Cardiac septum (tissue), 1 donor: ENCODE measurements around the gene QRICH1. TPM values are rescaled to one million over a fixed set of nuclear protein-coding genes. Genes with fewer than 3 reads are reported as not detected.
A peak's percentile ranks its signal among the peaks of the same experiment; 100 is the strongest.

Experiments
- DNase-seq: peaks from one replicate; pipeline ENCODE4 v3.0.0-alpha.2; 2020; ENCODE audit warnings: low spot score
- intact Hi-C: fragments of 100-400 bp; cut with DNase I; formaldehyde crosslinking; loops from one replicate; pipeline ENCODE4 v1.14.0; 2022
- total RNA-seq: library from RNA; stranded (reverse); fragmentation: NEBNext Ultra II Directional; extraction: Animal tissue kit (Norgen Biotek cat#: 25700); gene quantifications from one replicate; pipeline ENCODE4 v1.2.1, GENCODE V29; 2021
- donor health status: DM: no; HTN: no; CAD: no.

QRICH1 gene
- total RNA-seq, 1 donor from 2014 or later, result 54.5 TPM

DNA sequence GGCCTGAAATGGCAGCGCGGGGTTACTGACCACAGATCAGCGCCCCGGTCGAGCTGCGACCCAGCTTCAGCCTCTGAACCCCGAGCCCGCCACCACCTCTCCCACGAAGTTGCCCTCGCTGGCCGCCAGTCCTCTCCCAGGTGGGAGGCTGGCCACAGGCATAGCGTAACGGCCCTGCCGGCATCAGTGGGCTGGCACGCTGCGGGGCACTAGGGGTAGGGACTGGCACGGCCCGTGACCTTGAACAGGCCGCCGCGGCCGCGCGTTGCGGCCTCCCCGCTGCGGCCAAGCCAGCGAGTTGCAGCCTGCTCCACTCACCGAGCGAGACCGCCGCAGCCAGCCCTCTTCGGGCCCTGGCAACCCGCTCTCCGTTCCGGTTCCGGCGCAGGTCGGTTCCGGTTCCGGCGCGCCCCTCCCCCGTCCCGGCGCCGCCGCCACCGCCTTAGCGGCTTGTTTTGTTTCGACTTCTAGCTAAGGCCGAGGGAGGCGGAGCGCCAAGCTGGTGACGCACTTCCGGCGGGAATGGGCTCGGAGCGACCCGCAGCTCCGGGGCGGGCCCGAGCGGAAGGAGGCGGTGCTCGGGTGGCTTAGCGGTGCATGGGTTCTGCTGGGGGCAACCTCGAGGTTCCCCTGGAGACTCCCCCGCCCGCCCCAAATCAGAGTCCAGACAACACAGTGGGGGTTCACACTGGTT, 26.7 kb upstream of the QRICH1 start, which contains the start of gene USP19:
Gene USP19 (minus strand): TSS at position 386 of the 694 bp plus-strand sequence. CDS start 1,678 bp downstream, outside the sequence.
- intact Hi-C loops, result loop anchor here (2.0 kb wide), 2 partner anchors 16 to 46 kb away; partner anchors contain the start of genes CCDC71 and QARS1
- peak; percentile 98 for DNase-seq

DNA sequence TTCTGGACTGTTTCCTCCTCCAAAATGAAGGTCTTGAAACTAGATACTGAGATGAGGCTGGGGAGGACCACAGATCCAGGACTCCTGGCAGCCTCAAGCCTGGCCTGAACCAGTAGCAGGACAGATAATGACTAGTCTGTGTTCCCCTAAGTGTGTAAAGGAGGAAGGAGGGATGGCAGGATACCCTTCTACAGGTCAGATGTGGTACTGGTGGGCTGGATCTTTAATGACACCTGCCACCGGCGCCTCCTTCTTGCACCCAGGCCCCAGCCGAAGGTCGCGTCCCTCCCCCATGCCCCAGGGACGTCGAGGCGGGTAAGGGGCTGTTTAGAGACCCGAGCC, 26.2 kb upstream of the QRICH1 start:
- DNase-seq, result no peak
- intact Hi-C loops, result loop anchor here (2.0 kb wide), 2 partner anchors 15 to 47 kb away; partner anchors contain the start of genes CCDC71 and QARS1

DNA sequence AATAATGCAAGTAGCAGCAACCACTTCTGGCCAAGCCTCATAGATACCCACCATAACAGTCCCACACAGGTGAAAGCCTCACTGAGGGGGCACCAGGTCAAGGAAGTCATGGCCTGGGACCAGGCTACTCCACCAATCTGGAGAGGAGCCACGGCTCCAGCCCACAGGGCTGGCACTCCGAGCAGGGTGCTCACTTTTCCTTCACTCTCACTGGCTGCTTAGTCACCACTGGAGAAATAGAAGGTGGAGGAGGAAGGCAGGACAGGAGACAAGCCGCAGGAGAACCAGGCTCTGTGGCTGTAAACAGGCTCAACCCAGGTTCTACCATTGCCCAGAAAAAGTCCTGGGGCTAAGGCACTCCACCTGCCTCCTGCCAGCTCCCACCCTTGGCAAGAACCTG, 25.6 kb upstream of the QRICH1 start:
- no peak for DNase-seq
- intact Hi-C loops, result no loop called here

DNA sequence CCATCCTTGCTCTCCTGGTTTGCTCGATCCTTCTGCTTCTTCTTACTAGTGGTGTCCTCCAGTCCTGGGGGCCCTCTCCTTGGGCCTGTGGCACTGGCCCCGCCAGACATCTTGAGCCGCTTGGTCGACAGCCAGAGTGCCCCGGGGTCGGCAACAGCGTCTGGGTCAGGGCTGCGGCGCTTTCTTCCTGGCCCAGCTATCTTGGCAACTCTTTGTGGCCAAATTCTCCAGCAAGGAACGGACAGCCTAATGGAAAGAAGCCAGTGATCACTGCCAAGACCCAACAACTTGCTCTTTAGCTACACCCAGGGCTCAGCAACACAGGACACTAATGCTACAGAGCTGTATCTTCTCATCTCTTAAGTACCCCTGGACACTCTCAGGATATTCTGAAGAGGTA, 25.2 kb upstream of the QRICH1 start:
- intact Hi-C loops, result no loop called here
- no peak for DNase-seq

DNA sequence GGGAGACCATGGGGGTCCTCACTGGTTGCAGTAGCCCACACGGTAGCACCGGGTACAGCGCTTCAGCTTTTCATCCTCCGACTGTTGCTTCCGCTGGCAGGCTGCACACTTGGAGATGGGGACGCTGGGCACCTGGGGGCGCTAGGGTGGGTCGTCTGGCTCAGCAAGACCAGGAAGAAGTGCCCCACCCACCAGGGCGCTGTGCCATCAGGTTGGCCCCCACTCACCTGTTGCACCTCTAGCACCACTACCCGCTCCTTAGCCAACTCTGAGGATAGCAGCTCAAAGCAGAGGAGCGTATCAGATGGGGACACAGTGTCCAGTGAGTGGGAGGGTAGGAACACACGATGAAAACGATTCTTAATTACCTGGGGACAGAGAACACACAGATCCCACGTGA, 18.4 kb upstream of the QRICH1 start:
- DNase-seq, result no peak
- intact Hi-C loops, result no loop called here

DNA sequence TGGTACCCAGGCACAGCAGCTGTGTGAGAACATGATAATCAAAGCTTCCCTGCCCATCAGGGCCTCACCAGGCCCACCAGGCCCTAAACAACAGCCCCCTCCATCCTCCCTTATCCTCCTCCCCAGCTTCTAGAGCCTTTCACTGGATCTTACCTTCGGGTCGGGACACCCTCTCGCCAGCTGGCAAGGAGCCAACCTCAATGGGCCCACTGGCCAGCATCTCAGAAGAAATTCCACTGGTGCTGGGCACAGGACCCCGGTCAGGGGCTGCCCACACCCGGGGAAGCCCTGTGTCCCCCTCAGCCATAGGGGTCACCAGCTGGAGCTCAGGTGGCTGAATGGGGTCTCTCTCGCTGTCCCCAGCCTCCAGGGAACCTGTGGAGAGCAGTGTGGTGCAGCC, 17.5 kb upstream of the QRICH1 start:
- no peak for DNase-seq
- intact Hi-C loops, result no loop called here

DNA sequence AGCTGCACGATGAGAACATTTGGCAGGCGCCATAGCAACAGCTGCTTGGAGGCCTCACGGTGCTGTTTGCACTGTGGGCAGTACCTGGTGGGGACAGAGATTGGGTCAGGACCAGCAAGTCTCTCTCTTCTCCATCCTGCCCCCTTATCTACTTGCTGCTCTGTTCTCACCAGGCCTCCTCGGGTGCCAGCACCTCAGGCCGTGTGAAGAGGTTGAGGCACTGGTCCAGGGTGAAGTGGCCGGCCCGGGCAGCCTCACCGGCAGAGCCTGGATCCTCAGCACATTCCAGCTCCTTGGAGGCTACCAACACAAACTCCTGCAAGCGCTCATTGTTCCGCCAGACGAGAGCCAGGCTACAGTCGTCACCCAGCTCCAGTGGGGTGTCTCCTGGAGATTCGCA, 16.9 kb upstream of the QRICH1 start:
- intact Hi-C loops, result no loop called here
- no peak for DNase-seq

DNA sequence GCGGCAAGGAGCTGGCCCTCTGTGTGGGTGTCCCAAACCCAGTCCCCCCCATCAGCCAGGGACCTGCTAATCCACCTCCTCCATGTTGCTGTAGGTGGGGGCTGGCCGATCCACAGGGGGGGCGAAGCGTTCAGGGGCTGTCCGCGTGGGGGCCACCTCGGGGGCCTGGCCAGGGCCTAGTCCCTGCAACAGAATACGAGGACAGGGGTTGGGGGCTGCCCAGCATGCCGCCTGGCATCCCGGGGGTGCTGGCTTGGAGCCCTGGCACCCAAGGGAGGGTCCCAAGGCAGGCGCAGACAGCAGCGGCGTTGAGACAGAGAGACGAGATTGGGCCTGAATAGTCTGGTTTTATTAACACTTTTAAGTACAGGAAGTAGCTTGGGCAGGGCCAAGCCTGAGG, 14.5 kb upstream of the QRICH1 start:
- intact Hi-C loops, result no loop called here
- no peak for DNase-seq

DNA sequence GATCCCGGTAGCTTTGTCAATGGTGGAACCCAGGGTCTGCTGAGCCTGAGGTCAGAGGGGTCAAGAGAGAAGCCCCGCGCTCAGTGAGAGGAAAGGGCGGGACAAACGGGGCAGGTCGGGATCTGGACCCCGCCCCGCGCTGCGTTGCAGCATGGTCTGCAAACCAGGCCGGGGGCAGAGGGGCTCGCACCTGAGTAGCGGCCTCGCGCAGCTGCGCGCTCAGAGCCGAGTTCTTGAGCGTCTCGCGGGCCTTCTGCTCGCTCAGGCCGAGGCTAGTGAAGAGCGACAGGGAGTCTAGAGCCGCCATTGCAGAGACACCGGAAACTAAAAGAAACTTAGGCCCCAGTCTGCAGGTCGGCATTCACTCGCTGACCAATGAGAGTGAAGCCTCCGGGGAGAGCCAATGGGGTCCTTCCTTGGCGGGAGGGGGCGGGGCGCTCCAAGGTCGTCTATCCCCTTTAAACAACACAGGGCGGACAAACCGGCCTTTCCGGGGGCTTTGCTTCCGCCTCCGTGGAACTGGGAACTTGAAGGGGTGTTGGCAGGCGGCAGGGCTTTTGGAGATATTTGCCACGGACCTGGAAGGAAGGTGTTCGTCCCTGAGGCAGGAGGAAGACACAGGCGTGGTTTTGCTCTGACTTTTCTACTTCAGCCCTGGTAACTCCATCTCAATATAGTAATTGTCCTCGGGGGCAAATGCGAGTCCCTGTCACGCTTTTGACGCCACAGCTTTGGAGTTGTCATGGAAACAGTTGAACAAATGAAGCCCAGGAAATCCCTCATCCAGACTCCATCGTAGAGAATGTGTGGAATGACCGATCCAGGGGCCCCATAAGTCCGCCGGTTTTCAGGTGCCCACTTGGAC, 10.8 kb upstream of the QRICH1 start, which contains the start of gene QARS1:
Gene QARS1 (minus strand): TSS at position 331 of the 865 bp plus-strand sequence. CDS start 24 bp downstream, at position 307.
- intact Hi-C loops, result loop anchor here (2.0 kb wide), 2 partner anchors 16 to 28 kb away; partner anchors contain the start of genes LAMB2 and USP19

DNA sequence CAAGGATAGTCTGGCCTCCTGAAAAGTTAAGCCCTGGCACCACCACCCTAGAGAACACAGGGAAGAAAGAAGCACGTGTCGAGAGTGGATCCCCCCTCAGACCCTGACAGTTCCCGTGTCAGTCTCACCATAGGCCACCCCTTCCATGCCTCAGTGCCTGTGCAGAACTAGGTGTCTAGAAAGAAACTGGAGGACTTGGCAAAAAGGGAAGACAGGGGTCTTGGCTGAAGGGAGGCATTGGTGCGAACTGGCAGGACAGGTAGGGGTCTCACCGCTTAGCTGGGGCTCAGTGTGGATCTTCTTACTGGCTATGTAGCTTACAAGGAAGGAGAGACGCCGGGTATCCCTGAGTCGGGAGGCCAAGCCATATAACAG, 10.2 kb upstream of the QRICH1 start:
- intact Hi-C loops, result loop anchor here (2.0 kb wide), 2 partner anchors 17 to 29 kb away; partner anchors contain the start of genes LAMB2 and USP19
- DNase-seq, result no peak

More for the DNA sequence above, 10.8 kb upstream of the QRICH1 start, which contains the start of gene QARS1:
- DNase-seq, result peak; percentile 96

DNA sequence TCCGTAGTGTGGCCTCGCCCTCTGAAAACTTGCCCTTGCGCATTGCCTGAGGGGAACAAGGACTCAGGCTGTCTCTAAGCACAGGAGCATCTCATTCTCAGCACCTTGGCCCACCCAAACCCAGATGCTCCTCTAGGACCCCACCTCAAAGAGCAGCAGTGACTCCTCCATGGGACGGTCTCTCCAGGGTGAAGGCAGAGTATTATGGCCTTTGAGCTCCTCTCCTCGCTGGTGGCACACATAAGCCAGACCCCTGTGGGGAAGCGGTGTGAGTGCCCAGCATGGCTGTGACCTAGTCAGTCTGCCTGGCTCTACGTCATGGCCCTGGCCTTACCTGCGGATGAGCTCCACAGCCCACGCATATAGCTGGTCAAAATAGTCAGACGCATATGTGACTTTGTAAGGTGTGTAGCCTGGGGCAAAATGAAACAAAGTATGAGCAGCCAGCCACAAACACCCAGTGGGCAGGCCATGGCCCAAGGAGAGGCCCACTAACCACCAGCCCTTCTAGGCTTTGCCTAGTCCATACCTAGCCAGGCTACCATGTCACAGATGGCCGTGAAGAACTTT, 6.3 kb upstream of the QRICH1 start:
- intact Hi-C loops, result no loop called here
- DNase-seq, result no peak

DNA sequence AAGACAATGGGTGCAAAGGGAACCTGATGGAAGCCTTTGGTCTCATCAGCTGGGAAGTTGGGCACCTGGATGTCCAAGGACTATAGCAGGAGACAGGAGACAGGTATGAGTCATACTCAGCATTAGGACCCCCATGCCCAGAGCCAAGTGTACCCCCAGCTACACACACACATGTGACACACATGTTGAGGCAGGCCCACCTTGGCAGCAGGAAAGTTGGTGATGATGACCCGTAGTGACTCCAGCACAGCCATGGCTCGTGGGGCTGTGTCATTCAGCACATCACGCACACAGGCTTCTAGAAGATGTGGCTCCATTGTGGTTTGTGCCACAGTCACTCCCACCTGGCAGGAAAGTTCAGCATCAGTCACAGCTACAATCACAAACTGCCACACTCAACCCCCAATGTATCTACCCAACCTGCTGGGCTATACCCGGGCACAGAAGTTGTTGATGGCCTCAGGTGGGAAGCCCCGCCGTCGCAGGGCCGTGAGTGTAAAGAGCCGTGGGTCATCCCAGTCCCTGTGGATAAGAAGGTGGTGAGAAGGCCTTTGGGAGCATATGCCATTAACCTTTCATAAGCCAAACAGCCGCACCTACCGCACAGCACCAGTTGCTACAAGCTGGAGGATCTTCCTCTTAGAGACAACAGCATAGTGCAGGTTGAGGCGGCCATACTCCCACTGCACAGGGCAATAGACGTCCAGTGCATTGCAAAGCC, 5.2 kb upstream of the QRICH1 start:
- intact Hi-C loops, result no loop called here
- no peak for DNase-seq

DNA sequence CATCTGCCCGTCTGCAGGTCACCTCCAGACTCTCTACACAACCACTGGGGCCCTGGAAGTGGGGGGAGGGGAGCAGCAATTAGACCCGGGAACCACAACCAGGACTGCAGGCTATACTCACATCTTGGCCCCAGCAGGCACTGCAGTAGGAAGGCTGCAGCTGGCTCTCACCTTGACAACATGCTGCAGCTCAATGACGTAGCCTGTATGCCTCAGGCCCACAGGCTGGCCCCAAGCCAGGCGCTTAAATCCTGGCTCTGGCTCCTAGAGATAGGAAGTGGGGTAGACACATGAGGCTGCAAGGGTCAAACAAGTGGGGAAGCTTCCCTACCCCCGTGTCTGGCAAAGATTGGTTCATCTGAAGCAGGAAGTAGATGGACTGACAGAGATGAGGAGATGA, 4.6 kb upstream of the QRICH1 start:
- DNase-seq, result no peak
- intact Hi-C loops, result no loop called here

DNA sequence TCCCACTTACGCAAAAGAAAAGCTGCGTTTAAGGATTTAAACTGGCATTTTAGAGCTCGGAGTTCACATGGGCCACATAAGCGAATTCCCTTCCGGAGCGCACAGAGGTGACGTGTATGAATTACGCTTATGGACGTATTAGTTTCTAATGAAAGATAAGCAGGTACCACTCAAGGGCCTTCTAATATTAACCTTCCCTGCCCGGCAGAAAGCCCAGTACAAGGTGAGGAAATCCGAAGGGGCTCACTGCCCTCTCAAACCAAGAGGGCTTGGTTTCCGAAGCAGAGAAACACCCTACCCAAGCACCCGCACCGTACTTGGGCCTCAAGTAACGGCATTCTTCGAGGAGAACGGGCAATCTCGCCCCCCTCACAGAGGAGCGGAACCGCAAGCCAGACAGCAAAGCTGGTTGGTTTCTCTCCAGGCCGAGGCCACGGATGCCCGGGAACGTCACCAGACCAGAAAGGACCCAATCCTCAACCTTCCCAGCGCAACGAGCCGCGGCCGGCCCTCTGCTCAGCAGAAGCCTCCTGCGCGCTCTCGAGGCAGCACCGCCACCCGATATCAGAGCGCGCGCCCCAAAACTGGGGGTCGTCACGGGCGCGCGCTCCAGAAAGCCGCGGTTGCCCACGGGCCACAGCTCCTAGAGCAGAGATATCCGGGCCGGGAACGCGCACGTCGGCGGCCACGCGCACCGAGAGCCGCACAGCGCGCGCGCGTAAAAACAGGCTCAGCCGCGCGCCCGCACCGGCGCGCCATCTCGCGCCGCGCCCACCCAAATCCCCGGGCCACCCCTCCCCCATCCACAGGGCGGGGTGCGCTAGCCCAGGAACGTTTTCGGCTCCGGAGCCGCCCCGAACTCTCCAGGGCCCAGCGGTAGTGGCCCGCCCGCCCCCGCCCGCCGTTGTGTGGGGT, 676 bp downstream of the QRICH1 start:
- peak; percentile 82 for DNase-seq
- intact Hi-C loops, result loop anchor here (5.0 kb wide), 2 partner anchors 66 to 106 kb away; partner anchors contain the start of gene IMPDH2

DNA sequence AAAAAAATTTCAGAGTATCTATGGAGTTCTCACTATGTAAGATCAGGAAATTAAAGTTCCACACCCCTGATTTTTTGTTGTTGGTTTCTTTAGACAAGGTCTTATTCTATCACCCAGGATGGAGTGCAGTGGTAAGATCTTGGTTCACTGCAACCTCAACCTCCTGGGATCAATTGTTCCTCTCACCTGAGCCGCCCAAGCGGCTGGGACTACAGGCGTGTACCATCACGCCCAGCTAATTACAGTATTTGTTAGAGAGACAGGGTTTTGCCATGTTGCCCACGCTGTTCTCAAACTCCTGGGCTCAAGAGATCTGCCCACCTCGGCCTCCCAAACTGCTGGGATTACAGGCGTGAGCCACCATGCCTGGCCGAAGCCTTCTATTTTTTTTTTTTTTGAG, 12.4 kb downstream of the QRICH1 start:
- DNase-seq, result no peak
- intact Hi-C loops, result no loop called here

DNA sequence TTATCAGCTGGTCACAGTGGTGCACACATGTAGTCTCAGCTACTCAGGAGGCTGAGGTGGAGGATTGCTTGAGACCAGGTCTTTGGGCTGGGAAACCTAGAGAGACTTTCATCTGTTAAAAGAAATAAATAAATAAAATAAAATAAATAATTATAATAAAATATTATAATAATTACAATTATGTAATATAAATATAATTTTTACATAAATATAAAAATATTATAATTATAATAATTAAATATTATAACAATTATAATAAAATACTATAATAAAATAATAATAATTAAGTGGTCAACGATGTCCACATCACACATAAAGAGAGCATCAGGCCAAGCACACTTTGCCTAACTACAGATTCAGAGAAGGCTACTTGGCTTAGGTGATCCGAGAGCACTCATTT, 14.6 kb downstream of the QRICH1 start:
- intact Hi-C loops, result no loop called here
- DNase-seq, result no peak

DNA sequence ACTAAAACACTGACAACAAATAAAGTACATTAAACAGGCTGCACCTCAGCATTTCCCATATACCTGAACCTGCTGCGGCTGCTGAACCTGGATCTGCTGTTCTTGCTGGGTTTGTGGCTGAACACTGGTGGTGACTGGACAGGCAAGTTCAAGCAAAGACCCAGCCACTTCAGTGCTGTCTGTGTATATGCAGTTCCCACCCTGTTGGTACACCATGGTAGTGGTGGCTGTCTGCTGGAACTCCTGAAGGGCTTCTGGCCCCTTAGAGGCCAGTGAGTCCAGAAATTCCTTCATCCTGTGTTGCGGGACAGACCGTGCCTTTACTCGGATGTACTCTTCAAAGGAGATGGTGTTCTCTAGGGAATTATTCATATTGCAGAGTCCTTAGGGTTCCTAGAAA, 17.2 kb downstream of the QRICH1 start:
- DNase-seq, result no peak
- intact Hi-C loops, result no loop called here

DNA sequence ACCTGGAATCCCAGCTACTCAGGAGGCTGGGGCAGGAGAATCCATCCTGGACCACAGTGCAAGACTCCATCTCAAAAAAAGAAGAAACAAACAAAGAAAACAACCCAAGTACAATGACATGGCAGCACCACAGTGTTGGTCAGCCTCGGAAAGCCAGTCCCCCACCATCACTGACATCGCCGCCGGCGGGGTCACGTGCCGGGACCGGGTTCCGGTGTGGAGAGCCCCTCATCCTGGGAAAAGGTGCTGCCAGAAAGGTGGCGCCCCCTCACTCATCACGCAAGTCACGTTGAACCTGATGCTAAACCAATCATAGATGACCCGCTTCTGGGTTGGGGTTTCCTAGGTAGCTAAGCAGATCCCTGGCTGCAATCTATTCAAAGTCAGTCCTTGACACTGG, 17.8 kb downstream of the QRICH1 start:
- intact Hi-C loops, result no loop called here
- DNase-seq, result no peak

DNA sequence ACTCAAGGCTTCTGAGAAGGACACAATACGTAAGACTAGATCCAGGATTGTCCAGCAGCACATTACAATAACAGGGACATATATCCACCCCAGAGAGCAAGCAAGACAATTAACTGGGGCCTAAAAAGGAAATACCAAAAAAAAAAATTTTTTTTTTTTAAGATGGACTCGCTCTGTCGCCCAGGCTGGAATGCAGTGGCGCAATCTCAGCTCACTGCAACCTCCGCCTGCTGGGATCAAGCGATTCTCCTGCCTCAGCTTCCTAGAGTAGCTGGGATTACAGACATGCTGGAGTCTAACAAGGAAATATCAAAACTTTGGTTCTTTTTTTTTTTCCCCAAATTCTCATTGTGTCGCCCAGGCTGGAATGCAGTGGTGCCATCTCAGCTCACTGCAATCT, 35.9 kb downstream of the QRICH1 start:
- intact Hi-C loops, result no loop called here
- no peak for DNase-seq
